NCI-H1417 treated with DMSO at 0.1 percent for 48 hours (cell line): ENCODE results near the gene EDN2.

Source experiments
- DNase-seq: peaks from one replicate; lab custom pipeline; 2025; lab: John Stamatoyannopoulos, UW

Gene EDN2

DNA sequence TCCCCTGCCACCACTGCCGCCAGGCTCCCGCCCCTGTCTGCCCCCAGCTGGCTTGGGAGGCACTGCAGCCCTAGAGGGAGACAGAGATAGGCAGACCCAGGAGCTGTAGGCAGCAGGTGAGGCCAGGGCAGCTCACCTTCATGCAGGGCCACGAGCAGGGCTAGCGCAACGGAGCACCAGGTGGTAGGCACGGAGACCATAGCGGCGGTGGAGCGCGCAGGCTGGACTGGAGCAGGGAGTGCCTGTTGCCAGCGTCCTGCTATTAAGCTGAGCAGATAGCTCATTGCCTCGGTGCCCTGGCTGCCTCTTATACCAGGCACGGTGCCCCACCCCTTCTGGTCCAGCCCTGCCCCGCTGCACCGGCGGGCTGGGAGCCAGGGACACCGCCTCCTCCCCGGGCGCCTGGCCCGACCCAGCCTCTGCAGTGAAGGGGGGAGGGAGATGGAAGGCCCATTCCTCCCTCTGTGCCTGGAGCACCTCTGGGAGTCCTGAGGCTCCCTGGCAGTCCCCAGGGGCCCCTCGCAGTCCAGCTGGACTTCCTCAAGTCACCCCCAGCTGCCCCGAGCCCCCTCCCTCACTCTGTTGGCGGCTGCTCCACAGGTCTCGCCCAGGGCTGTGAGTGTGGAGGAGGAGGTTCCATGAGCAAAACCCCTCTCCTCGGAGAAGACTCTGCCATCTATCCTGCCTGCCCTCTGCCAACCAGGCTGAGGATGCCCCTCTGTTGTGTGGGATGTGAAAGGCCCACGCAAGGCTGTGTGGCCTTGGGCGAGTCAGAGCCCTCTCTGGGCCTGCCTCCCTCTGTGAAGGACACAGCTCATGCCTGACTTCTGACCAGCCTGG, at the start of gene EDN2:
Gene EDN2, minus strand, starts transcription at position 282 of the 840 bp plus-strand sequence. Its CDS starts 82 bp downstream, at position 200.
- DNase-seq = no peak

DNA sequence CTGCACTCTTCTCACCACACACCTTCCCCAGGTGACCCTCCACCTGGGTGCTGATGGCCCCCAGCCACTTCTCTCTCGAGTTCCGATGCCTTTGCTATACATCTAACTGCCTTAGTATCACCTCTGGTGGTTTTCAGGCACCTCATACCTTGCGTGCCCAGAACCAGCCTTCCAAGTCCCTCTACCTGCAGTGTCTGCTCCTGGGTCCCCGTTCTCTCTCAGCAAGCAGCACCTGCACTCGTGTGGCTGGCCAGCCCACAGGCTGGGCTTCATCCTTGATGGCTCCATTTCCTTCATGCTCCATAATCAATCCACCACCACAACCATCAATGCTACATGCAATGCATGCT, 49.2 kb upstream of the EDN2 start:
- no peak for DNase-seq

GRCh38 chr1:41533016-41533730, 48.7 kb upstream of the EDN2 start:
- no peak for DNase-seq

DNA sequence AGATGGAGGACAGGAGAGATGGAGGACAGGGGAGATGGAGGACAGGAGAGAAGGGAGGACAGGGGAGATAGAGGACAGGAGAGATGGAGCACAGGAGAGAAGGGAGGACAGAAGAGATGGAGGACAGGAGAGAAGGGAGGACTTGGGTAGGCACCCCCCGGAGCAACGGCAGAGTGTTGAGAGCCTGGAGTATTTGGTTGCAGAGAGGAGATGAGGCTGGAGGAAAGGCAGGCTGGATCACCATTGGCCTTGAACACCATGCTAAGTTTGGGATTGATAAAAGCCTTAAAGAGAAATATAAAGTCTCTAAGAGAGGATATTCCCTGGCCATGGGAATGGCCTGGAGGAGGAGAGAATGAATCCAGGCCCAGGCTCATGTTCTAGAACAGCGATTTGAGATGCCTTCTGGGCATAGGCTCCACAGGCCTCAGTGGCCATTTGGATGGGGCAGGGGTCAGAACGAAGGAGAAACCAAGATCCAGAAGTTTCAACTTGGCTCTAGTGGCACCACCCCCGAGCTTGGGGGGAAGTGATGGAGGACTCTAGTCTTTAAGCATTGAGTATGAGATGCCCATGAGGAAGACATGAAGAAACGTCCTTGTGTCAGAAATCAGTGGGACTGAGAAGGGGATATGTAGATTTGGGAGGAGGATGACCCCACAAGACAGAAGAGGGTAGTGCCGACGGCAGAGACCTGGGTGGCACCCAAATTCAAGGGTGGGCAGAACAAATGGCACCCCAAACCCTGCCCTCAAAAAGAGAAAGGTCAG, 47.9 kb upstream of the EDN2 start:
- no peak for DNase-seq

GRCh38 chr1:41530411-41530810, 45.9 kb upstream of the EDN2 start:
- DNase-seq = no peak

- DNase-seq = no peak
These were observed 45.3 kb upstream of the EDN2 start for GRCh38 chr1:41529621-41530395.

DNA sequence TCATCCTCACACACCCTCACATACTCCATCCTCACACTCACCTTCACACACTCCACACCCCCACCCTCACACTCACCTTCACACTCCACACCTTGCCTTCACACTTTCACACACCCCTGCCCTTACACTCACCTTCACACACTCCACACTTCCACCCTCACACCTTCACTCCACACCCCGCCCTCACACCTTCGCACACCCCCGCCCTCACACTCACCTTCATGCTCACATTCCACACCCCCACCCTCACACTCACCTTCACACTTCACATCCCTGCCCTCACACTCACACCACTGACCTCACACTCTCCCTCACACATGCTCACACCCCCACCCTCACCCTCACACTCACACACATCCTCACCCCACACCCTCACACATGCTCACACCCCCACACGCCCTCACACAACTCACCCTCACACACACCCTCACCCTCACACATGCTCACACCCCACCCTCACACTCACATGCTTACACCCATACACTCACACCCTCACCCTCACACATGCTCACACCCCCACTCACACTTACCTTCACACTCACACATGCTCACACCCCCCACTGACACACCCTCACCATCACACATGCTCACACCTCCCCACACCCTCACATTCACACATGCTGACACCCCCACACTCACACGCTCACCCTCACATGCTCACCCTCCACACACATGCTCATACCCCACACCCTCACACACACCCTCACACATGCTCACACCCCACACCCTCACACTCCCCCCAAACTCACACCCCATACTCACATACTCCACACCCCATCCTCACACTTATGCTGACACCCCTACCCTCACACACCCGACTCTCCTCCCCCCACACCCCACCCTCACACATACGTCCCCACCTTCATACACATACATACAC, 44.5 kb upstream of the EDN2 start:
- no peak for DNase-seq

DNA sequence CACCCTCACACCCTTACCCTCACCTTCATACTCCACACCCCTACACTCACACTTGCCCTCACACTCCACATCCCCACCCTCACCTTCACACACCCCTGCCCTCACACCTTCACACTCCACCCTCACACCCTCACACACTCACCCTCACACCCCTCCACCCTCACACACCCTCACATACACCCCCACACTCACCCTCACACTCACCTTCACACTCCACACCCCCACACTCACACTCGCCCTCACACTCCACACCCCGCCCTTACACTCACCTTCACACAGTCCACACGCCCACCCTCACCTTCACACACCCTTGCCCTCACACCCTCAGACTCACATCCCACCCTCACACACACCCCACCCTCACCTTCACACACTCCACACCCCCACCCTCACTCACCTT, 43.6 kb upstream of the EDN2 start:
- DNase-seq = no peak

DNA sequence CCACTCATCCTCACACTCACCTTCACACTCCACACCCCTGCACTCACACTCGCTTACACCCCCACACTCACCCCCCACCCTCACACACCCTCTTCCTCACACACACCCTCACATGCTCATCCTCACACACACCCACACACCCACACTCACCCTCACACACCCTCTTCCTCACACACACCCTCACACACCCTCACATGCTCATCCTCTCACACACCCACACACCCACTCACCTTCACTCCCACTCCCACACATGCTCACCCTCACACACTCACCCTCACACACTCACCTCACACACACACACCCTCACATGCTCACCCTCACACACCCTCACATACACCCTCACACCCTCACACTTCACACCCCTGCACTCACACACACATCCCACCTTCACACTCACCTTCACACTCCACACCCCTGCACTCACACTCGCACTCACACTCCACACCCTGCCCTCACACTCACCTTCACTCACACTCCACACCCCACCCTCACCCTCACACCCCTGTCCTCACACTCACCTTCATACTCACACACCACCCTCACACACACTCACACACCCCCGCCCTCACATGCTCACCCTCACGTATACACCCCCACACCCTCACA, 42.6 kb upstream of the EDN2 start:
- DNase-seq = no peak

- DNase-seq = no peak
These were observed 41.6 kb upstream of the EDN2 start for GRCh38 chr1:41525891-41526587.

GRCh38 chr1:41524676-41525675, 40.5 kb upstream of the EDN2 start:
- DNase-seq = no peak

DNA sequence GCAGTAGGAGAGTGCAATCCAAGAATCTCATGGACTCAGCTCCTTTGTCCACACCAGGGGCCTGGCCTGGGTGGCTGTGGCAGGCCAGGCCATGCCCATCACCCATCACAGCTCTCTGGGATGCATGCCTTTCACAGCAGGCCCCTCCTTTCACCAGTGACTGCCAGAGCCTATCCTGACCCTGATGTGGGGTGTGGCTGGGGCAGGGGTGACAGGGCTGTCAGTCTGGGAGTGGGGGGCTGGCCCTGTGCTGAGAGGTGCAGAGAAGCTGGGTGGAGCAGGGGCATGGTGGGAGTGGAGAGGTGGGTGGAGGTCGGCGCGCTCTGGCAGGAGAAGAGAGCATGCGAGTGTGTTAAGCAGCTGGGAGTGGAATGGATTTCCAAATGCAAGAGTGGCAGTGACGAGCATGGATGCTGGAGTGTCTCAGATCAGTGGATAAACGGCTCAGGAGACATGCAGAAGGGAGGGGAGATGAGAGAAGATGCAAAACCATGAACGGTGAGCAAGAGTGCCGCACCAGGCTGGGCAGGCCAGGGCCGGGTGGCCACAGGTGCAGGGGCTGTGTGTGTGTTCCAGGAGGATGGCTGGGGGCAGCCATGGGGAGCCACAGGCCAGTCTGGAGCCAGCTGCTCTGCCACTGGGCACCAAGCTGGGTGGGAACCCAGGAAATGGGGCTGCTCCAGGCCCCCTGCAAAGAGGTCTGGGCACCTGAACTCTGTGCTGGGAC, 39.6 kb upstream of the EDN2 start:
- no peak for DNase-seq

GRCh38 chr1:41523071-41523470, 38.6 kb upstream of the EDN2 start:
- no peak for DNase-seq

DNA sequence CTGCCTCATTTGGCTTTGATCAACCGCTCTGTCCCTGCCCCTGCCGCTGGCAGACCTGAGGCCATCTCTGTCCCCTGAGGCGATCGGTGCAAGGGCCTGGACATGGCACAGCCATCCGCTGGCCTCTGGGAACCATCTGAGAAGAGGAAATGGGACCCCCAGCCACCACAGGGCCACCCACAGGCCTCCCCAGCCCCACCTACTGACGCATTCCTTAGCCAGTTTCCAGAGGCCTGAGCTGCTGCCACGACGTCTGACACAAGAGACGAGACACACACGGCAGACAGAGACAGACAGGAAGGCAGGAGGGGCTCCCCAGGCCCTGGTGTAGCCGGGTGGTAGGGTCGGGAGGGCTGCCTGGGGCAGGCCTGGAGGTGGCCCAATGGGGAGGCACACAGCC, 37.3 kb upstream of the EDN2 start:
- DNase-seq = no peak

GRCh38 chr1:41520951-41521752, 36.7 kb upstream of the EDN2 start:
- no peak for DNase-seq

GRCh38 chr1:41519667-41520066, 35.2 kb upstream of the EDN2 start:
- no peak for DNase-seq

DNA sequence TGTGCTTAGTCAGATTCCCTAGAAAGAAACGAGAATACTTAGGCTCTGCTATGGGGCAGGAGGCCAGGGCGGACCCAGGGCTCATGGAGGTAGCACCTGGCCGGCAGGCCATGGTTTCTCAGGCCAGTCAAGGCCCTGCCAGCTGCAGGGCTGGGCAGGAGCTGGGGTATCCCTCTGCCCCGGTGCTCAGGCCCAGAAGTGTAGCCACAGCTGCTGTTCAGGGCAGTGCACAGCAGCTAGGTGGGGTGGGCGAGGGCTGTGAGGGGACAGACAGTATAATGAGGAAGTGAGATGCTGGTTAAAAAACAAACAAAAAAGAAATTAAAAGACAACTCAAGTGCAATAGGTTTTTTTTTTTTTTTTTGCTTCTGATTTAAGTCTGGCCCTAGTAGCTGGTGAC, 34.0 kb upstream of the EDN2 start:
- no peak for DNase-seq
